ES-I3 (cell line): ENCODE measurements around the gene ABTB2.

Experiments used
- H3K36me3 ChIP-seq: 2 replicates; pipeline ENCODE4 v1.6.1; 2013; ENCODE audit warnings: mild to moderate bottlenecking, low read length, control low read depth, moderate library complexity; ENCODE audit not compliant: insufficient read depth
- H3K4me1 ChIP-seq: 2 replicates; pipeline ENCODE4 v1.6.1; 2013; ENCODE audit warnings: mild to moderate bottlenecking, control low read depth, low read length; ENCODE audit not compliant: insufficient read depth
- H3K9ac ChIP-seq: 2 replicates; pipeline ENCODE4 v1.6.1; 2013; ENCODE audit warnings: low read depth, mild to moderate bottlenecking, low read length, moderate library complexity
- H3K9me3 ChIP-seq: 2 replicates; pipeline ENCODE4 v1.6.1; 2013; ENCODE audit warnings: mild to moderate bottlenecking, low read length, moderate library complexity; ENCODE audit not compliant: control insufficient read depth, insufficient read depth

The ABTB2 gene

DNA sequence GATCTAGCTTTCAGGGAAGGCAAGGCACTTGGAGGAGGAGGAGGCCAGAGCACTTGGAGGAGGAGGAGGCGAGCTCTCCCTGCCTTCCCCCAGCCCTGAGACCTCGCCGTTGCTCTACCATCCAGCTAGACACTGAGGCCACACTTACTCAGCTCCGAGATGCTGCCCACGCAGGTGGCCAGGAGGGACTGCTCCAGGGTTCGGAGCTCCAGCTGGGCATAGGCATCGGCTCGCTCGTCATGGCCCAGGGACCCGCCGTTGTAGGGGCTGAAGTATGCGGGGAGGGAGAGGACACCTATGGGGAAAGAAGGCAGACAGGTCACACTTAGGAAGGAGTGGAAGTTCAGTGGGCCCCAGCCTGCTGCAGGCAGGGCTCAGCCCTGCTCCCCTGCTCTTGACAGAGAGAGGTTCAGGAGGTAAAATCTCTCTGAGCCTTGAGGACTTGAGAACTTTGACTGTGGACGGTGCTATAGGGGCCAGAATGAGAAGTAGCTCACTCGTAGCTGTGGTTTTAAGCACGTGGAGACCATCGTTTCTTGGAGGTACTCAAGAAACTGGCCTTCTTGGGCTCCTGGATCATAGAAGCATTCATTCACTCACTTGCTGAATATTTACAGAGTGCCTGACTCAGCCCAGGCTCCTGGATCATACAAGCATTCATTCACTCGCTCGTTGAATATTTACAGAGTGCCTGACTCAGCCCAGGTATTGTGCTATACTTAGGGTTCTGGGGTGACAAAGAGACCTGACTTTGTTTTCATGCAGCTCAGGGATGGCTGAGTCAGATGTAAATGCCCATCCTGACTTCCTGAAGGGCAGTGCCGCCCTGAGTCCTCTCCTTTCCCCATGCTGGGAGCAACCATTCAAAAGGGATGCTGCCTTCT, 153.2 kb downstream of the ABTB2 start:
- H3K9me3 ChIP-seq = no peaks in the 10 kb centered on the region
- no peak overlapping the region for H3K9ac ChIP-seq
- H3K4me1 ChIP-seq = peaks cover 49% of the 10 kb centered on the region
- no peaks in the 10 kb centered on the region for H3K36me3 ChIP-seq

DNA sequence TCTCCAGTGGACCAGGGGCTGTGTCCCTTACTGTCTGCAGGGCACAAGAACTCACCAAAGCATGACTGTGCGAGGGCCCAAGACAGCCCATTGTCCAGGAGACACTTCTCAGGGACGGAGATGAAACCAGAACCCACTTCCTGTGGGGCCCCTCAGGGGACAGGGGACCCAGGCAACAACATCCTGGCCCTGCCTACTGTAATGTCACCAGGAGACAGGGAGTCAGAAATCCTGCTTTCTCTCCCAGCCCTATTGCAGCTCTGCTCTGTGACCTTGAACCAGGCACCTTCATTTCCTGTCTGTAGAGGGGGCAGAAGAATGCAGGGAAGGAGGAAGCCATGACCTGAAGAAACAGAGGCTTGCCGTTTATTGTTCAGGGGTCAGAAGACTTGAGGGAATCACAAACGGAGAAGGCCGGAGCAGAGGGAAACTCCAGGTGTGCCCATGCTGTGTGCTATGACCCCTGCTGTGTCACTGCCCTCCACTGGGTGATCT, 154.4 kb downstream of the ABTB2 start:
- Histone ChIP-seq H3K36me3 (no peaks in the 10 kb centered on the region; the same call in 1 of the 2 replicates), H3K9me3 (no peaks in the 10 kb centered on the region), H3K9ac (no peak overlapping the region), H3K4me1 (peaks cover 52% of the 10 kb centered on the region)

DNA sequence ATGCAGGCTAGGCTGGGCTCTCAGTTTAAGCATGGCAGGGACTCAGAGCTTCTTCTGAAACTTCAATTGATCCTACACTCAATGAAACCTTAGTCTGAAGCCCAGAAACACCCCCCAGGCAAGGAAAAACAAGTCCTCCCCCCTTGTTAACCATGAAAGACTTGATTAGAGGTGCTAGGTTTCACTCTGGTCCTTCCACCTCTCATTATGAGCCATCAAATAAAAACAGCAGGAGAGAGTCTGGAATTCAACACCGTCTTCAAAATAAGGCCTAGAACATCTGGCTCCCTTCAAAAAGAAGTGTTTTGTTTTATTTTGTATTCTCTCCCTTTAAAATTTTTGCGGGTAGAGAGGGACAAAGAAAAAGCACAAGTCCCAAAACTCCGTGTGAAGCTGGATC, 156.7 kb downstream of the ABTB2 start:
- Histone ChIP-seq H3K4me1 (peaks cover 34% of the 10 kb centered on the region), H3K9me3 (no peaks in the 10 kb centered on the region), H3K9ac (no peak overlapping the region), H3K36me3 (no peaks in the 10 kb centered on the region; the same call in 1 of the 2 replicates)

DNA sequence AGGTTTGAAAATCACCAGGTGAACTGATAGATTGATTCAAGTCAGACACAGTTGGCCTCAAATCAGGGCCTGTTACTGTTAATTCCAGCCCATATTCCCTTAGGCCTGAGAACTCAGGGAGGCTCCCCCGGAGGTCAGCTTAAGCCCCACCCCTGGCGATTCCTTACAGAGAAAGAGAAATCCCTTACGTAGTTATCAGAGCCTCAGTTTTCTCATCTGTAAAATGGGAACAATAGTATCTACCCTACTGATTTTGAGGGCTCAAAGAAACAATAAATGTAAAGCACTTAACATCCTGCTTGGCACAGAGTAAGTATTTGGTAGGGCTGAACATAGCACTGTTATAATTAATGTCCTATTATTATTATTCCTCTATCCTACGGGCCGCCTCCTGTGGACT, 158.3 kb downstream of the ABTB2 start:
- H3K4me1 ChIP-seq = peaks cover 27% of the 10 kb centered on the region
- no peaks in the 10 kb centered on the region for H3K9me3 ChIP-seq
- no peaks in the 10 kb centered on the region; the same call in 1 of the 2 replicates for H3K36me3 ChIP-seq
- no peak overlapping the region for H3K9ac ChIP-seq

DNA sequence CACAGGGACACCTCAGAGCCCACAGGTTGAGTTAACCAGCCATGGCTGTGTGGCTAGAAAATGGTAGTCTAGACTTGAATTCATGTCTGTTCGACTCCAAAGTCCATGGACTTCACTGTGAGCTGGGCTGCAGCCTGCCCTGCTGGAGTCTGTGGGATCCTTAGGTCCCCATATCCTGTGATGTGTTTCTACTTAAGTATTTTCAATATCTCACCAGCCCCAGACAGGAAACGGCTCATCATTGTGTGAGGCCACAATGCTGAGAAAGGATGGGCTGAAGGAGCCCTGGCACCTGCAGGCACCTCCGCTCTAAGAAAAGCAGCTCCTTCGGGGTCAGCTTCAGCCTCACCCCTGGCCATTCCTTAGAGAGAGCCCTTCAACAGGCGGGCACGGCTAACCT, 159.3 kb downstream of the ABTB2 start:
- peaks cover 21% of the 10 kb centered on the region for H3K4me1 ChIP-seq
- no peak overlapping the region for H3K9ac ChIP-seq
- no peaks in the 10 kb centered on the region; the same call in 1 of the 2 replicates for H3K36me3 ChIP-seq
- no peaks in the 10 kb centered on the region for H3K9me3 ChIP-seq

DNA sequence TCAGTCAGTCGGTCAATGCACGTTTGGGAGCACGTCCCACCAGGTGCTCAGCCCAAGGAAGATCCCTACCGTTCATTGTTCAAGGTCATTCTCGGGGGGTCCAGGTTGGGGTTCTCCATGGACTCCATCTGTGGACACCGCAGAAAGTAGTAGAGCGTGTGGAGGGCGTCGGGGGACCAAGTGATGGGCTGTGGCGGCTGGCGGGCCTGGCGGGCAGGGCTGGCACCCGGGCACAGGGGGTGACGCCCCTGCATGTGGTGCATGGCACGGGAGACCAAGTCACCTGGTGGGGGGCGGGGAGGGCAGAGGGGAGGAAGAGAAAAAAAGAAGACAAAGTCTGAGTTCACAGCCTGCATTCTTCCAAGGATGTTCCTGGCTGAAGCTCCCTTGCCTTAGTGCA, 160.6 kb downstream of the ABTB2 start:
- H3K9me3 ChIP-seq = no peaks in the 10 kb centered on the region
- H3K36me3 ChIP-seq = no peaks in the 10 kb centered on the region; the same call in 1 of the 2 replicates
- no peak overlapping the region for H3K9ac ChIP-seq
- H3K4me1 ChIP-seq = peaks cover 27% of the 10 kb centered on the region

DNA sequence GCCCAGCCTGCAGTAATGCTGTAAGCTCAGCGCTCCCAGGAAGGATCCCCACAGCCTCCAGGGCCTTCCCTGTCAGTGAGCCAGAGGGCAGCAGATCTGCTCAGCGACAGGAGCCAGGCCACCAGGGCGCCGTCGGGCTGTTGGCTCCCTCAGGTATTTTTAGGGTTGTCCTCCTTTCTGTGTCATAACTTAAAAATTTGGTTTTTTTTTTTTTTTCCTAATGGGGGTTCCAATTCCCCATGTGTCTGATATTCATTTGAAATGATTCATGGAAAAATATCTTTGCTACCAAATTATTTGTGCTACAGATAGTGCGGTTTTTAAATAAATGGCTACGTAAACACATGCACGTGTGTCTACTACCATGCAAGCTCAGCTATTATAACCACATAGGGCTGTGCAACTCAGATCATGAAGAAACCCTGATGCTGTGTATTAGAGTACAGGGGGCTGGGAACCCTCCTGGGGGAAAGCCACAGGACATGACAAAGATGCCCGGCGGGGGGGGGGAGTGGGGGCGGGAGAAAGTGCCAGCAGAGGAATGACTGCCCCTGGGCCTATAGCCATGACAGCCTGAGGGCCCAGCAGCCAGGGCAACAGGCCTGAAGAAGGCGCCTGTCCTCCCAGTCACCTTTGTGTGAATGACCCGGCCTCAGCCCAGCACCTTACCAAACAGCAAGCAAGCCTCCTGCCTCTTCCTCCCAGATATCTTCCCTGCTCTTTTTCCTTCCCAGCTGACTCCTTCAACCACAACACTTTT, 163.1 kb downstream of the ABTB2 start:
- H3K9ac ChIP-seq = no peak overlapping the region
- H3K9me3 ChIP-seq = no peaks in the 10 kb centered on the region
- H3K4me1 ChIP-seq = peaks cover 33% of the 10 kb centered on the region
- no peaks in the 10 kb centered on the region; the same call in 1 of the 2 replicates for H3K36me3 ChIP-seq

DNA sequence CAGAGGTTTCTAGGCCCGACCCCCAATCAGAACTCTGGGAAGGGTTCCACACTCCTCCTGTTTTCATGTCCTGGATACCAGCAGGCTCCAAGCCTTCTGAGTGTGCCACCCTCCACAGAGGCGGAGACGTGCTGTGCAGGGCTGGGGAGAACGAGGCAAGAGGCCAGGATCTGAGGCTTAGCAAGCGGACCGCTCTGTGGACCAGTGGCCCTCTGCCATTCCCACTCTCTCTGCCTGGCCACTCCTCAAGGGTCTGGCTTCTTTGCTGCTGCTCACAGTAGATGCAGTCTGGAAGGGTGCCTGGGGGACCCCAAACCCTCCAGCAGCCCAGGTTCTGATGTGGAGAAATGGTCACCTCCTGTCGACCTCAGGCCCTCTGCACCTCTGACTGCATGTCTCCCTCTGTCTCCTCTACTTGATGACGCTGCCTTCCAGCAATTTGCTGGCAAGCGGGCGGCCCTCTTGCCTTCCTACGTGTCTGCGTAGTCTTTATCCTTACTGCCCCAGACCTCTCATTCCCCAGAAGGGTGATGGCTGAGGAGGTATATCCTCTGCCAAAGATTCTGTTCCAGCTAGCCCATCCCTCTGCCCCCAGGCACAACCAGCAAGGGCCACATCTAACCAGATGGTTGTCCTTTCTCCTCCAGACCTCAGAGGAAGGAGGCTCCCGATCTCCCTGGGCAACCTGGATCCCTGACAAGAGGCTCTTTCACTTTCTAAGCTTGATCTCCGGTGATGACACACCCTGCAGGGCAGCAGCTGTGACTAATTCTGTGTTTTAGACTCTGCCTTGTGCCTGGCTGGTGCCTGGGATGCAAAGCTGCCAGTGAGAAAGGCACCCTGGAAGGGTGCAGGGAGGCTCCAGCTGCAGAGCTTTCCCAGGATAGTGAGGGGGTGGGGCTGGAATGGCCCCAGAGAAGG, 165.1 kb downstream of the ABTB2 start:
- no peak overlapping the region for H3K9ac ChIP-seq

DNA sequence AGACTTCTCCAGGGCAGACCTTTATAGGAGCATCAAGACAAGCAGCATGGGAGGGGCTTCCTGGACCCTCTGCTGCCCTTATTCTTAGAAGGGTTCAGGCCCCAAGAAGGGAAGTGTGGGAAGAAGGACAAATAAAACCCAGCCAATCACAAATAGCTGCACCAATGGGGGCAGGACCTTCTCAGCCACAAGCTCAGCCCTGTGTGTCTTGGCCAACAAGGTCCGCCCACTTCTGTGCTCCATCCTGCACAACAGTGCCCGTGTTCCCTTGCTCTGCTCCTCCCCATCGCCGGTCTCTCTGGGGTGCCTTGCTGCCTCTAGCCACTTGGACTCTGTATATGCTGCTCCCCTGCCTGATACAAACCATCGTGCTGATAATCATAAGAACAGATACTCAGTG, 166.2 kb downstream of the ABTB2 start:
- H3K9ac ChIP-seq = no peak overlapping the region
- no peaks in the 10 kb centered on the region for H3K9me3 ChIP-seq
- no peaks in the 10 kb centered on the region for H3K36me3 ChIP-seq
- peaks cover 53% of the 10 kb centered on the region for H3K4me1 ChIP-seq

More for the DNA sequence above, 165.1 kb downstream of the ABTB2 start:
- Histone ChIP-seq H3K36me3 (no peaks in the 10 kb centered on the region), H3K4me1 (peaks cover 43% of the 10 kb centered on the region), H3K9me3 (no peaks in the 10 kb centered on the region)

DNA sequence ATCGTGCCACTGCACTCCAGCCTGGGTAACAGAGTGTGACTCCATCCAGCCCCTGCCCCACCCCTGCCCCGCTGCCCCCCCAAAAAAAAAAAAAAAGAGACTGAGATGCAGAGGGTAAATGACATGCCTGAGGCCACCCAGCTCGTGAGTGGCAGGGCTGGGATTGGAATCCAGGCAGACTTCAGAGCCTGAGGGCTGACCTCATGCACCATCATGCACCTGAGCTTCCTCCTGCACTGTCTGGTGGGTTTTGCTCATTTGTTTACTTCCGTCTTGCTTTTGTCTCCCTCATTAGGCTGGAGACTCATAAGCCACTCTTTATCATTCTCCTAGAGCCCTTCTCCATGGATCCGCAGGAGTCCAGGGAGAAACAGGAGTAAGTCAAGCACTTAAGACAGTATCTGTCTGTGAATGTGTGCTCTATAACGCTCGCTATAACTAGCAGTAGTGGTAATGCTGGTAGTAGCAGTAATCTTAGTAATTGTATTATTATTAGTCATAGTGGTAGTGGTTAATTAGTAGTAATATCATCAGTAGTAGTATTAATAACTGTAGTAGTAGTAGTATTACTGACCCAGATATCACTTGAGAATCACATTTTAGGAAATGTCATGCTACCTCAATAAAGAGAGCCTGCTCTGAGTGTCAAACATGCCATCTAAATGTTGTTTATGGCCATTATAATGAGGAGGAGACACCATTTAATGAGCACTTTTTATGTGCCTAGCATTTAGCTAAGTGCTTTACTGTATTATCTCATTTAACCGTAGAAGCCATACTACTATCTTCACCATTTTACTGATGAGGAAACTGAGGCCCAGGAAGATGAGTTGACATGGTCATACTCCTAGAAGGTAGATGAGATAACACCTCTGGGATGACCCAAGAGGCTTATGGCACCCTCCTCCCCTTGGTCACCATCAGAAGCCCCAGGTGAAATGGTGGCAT, 167.3 kb downstream of the ABTB2 start:
- H3K9ac ChIP-seq = no peak overlapping the region
- no peaks in the 10 kb centered on the region for H3K9me3 ChIP-seq
- H3K36me3 ChIP-seq = no peaks in the 10 kb centered on the region
- H3K4me1 ChIP-seq = peaks cover 60% of the 10 kb centered on the region

DNA sequence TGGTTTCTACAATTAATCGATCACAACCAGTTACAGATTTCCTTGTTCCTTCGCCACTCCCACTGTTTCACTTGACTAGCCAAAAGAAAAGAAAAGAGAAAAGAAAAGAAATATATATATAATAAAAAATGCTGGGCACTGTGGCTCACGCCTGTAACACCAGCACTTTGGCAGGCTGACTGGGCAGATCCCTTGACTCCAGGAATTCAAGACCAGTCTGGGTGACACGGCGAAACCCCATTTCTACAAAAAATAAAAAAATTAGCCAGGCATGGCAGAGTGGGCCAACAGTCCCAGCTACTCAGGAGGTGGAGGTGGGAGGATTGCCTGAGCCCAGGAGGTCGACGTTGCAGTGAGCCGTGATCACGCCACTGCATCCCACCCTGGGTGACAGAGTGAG, 168.6 kb downstream of the ABTB2 start:
- H3K9me3 ChIP-seq = no peaks in the 10 kb centered on the region
- no peaks in the 10 kb centered on the region for H3K36me3 ChIP-seq
- H3K4me1 ChIP-seq = peaks cover 52% of the 10 kb centered on the region
- no peak overlapping the region for H3K9ac ChIP-seq

DNA sequence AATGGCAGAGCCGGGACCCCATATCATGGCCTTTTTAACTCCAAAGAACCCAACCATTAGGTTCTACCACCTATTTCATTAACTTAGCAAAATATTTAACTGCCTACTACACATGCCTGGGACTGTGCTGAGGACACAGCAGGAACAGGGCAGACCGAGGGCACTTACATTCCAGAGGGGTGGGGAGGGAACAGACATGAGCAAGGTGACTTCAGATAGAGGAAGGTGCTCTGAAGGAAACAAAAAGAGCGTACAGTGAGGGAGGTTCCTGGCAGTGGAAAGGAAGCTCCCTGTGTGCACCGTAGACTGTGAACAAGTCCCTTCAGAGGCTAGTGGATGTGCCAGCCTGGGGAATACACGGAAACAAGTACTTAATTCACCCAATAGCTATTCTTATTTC, 169.6 kb downstream of the ABTB2 start:
- Histone ChIP-seq H3K9me3 (no peaks in the 10 kb centered on the region), H3K9ac (no peak overlapping the region), H3K4me1 (peaks cover 45% of the 10 kb centered on the region), H3K36me3 (no peaks in the 10 kb centered on the region)
